Activated T-cell treated with anti-CD3 and anti-CD28 coated beads, Interleukin-2, amount 50 U/mL, for 24 hours (primary cell): ENCODE measurements around the gene DSG4.

Experiments
- DNase-seq: peaks from one replicate; pipeline ENCODE4 v3.0.0-alpha.2; 2020
- H3K27ac Mint-ChIP-seq: 2 replicates; pipeline ENCODE4 v1.8.0; 2020; ENCODE audit warnings: mild to moderate bottlenecking, mixed read lengths
- H3K27me3 Mint-ChIP-seq: 2 replicates; pipeline ENCODE4 v1.8.0; 2020; ENCODE audit warnings: mixed read lengths
- H3K36me3 Mint-ChIP-seq: 2 replicates; pipeline ENCODE4 v1.8.0; 2020; ENCODE audit warnings: low read depth, mixed read lengths
- H3K4me1 Mint-ChIP-seq: 2 replicates; pipeline ENCODE4 v1.8.0; 2020; ENCODE audit warnings: low read depth, mixed read lengths
- H3K4me3 Mint-ChIP-seq: 2 replicates; pipeline ENCODE4 v1.8.0; 2020; ENCODE audit warnings: mild to moderate bottlenecking, moderate library complexity, mixed read lengths
- H3K9me3 Mint-ChIP-seq: 2 replicates; pipeline ENCODE4 v1.8.0; 2020; ENCODE audit warnings: mixed read lengths

DSG4 gene

GRCh38 chr18:31447530-31448191 is 71.1 kb downstream of the DSG4 start, which contains the start of gene DSG3:
TSS of gene DSG3 (plus strand) at chr18:31447741. CDS start at chr18:31447878, 137 bp downstream.
- Mint-ChIP-seq H3K4me1 (no peaks in the 10 kb centered on the region), H3K9me3 (no peaks in the 10 kb centered on the region), H3K4me3 (no peak within 1 kb of the TSS), H3K36me3 (no peaks in the 10 kb centered on the region), H3K27ac (no peak within 1 kb of the TSS), H3K27me3 (no peaks in the 10 kb centered on the region)
- no peak for DNase-seq

- Mint-ChIP-seq H3K9me3 (no peaks in the 10 kb centered on the region), H3K27ac (no peak overlapping the region), H3K27me3 (no peaks in the 10 kb centered on the region), H3K4me3 (no peak overlapping the region), H3K36me3 (no peaks in the 10 kb centered on the region), H3K4me1 (no peaks in the 10 kb centered on the region)
- DNase-seq, result no peak
Measured at GRCh38 chr18:31450409-31450808, 73.8 kb downstream of the DSG4 start.

GRCh38 chr18:31451625-31452024 is 75.0 kb downstream of the DSG4 start:
- no peak overlapping the region for H3K4me3 Mint-ChIP-seq
- no peaks in the 10 kb centered on the region for H3K4me1 Mint-ChIP-seq
- H3K27me3 Mint-ChIP-seq, result no peaks in the 10 kb centered on the region
- DNase-seq, result no peak
- H3K27ac Mint-ChIP-seq, result no peak overlapping the region
- H3K9me3 Mint-ChIP-seq, result no peaks in the 10 kb centered on the region
- H3K36me3 Mint-ChIP-seq, result no peaks in the 10 kb centered on the region

GRCh38 chr18:31454066-31454708 is 77.6 kb downstream of the DSG4 start:
- H3K4me1 Mint-ChIP-seq, result no peaks in the 10 kb centered on the region
- H3K9me3 Mint-ChIP-seq, result no peaks in the 10 kb centered on the region
- no peak for DNase-seq
- no peaks in the 10 kb centered on the region for H3K27me3 Mint-ChIP-seq
- no peak overlapping the region for H3K4me3 Mint-ChIP-seq
- no peaks in the 10 kb centered on the region for H3K36me3 Mint-ChIP-seq
- H3K27ac Mint-ChIP-seq, result no peak overlapping the region
